ENCODE data around the gene CHST3. TPM values are rescaled to one million over a fixed set of nuclear protein-coding genes. Genes with fewer than 3 reads are reported as not detected.

CHST3 gene
- polyA plus RNA-seq, 2 of the 4 experiments (the other 2 are of a cell fraction), result 12.8 to 23.1 TPM

- Histone ChIP-seq H3K27ac (no peak overlapping the region), H3K4me1 (no peaks in the 10 kb centered on the region), H3K4me2 (no peak overlapping the region), H3K4me3 (no peak overlapping the region), H3K9me3 (no peaks in the 10 kb centered on the region)
- TF ChIP-seq FOSL2 (IDR thresholded peaks at IDR 0.05), result no peak
- no peak for TF ChIP-seq FOSL2 (CRISPR knock-in tag; IDR thresholded peaks at IDR 0.05)
- TF ChIP-seq CEBPB (IDR thresholded peaks at IDR 0.05), result peak; percentile 32 to 66; a peak in 3 of 4 replicates
- DNase-seq (ENCODE audit: low read depth in 1 of 2, low spot score in 1 of 2), result no peak
- no peak for ATAC-seq
- 87% methylated on average over 7 of the region's 10 CpGs for WGBS (ENCODE audit: missing lambda C conversion rate)
- CTCF ChIA-PET, result interaction anchor here (1.0 to 1.7 kb wide), 6 partner anchors 11 to 316 kb away, joined by 3 to 6 read pairs (median 4); no protein-coding TSS in a partner anchor
- FAIRE-seq, result no peak
- POLR2A ChIA-PET, result no interaction called here
Observed at GRCh38 chr10:72014785-72015480, 50.7 kb downstream of the CHST3 start.

GRCh38 chr10:72015841-72016240 lies 51.6 kb downstream of the CHST3 start:
- 90% methylated on average over 8 of the region's 8 CpGs for WGBS (ENCODE audit: missing lambda C conversion rate)
- no peak for FAIRE-seq
- POLR2A ChIA-PET, result no interaction called here

DNA sequence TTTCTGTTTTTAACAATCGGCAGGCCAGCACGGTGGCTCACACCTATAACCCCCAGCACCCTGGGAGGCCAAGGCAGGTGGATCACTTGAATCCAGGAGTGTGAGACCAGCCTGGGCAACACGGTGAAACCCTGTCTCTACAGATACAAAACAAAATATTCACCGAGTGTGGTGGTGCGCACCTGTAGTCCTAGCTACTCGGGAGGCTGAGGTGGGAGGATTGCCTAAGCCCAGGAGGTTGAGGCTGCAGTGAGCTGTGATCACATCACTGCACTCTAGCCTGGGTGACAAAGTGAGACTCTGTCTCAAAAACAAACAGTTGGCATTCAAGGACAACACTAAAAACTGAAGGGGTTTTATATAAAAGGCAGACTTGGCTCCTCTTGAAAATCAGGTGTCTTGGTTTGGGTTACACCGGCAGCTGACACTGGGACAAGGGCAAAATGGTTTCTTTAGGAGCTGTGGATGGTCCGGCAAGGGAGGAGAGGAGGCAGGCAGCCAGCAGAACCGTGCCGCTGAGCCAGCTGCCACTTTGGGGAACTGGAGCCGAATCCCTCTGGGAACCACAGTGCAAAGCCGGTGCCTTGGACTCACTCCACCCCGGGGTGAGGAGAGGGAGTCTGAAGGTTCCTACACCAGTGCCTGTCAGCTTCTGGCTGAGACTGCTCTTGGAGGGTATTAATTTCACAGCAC lies 52.6 kb downstream of the CHST3 start:
- DNase-seq (ENCODE audit: low read depth in 1 of 2, low spot score in 1 of 2), result no peak
- ChIA-PET POLR2A (no interaction called here), CTCF (interaction anchor here (0.9 to 1.4 kb wide), 2 partner anchors 10 to 61 kb away, joined by 3 to 4 read pairs; no protein-coding TSS in a partner anchor)
- TF ChIP-seq MAX (IDR thresholded peaks at IDR 0.05) (no peak), ESRRA (IDR thresholded peaks at IDR 0.05; ENCODE audit: borderline replicate concordance, low read length) (no peak), POLR2AphosphoS2 (conservative IDR thresholded peaks at IDR 0.05; ENCODE audit: low read length) (no peak)
- Histone ChIP-seq H3K4me2 (no peak overlapping the region), H3K4me1 (no peaks in the 10 kb centered on the region), H3K4me3 (no peak overlapping the region), H3K27ac (no peak overlapping the region), H3K9me3 (no peaks in the 10 kb centered on the region)
- WGBS (ENCODE audit: missing lambda C conversion rate), result 85% methylated on average over 11 of the region's 13 CpGs
- ATAC-seq, result peak; percentile 15 to 21; a peak in 1 of 6 replicates
- no peak for FAIRE-seq

More at GRCh38 chr10:72015841-72016240, 51.6 kb downstream of the CHST3 start:
- CTCF ChIA-PET, result interaction anchor here (0.6 to 1.0 kb wide), 2 partner anchors 33 to 49 kb away, joined by 3 to 5 read pairs; no protein-coding TSS in a partner anchor
- Histone ChIP-seq H3K4me3 (no peak overlapping the region), H3K27ac (no peak overlapping the region), H3K4me1 (no peaks in the 10 kb centered on the region), H3K4me2 (no peak overlapping the region), H3K9me3 (no peaks in the 10 kb centered on the region)
- no peak for TF ChIP-seq TFCP2L1 (CRISPR knock-in tag; IDR thresholded peaks at IDR 0.05)
- no peak for TF ChIP-seq HDAC2 (IDR thresholded peaks at IDR 0.05)
- TF ChIP-seq RARB (CRISPR knock-in tag; IDR thresholded peaks at IDR 0.05), result no peak
- no peak for TF ChIP-seq CBX2 (IDR thresholded peaks at IDR 0.05; ENCODE audit: borderline replicate concordance, low read depth)
- TF ChIP-seq GATA3 (IDR thresholded peaks at IDR 0.05; ENCODE audit: borderline replicate concordance), result no peak
- no peak for TF ChIP-seq EHF (CRISPR knock-in tag; IDR thresholded peaks at IDR 0.05)
- TF ChIP-seq SMC3 (IDR thresholded peaks at IDR 0.05), result no peak
- TF ChIP-seq FOSB (CRISPR knock-in tag; IDR thresholded peaks at IDR 0.05), result no peak
- TF ChIP-seq MAFK (IDR thresholded peaks at IDR 0.05; ENCODE audit: partially characterized antibody), result no peak
- TF ChIP-seq, protein P1, sequence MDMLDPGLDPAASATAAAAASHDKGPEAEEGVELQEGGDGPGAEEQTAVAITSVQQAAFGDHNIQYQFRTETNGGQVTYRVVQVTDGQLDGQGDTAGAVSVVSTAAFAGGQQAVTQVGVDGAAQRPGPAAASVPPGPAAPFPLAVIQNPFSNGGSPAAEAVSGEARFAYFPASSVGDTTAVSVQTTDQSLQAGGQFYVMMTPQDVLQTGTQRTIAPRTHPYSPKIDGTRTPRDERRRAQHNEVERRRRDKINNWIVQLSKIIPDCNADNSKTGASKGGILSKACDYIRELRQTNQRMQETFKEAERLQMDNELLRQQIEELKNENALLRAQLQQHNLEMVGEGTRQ (IDR thresholded peaks at IDR 0.05), result no peak
- TF ChIP-seq PHF8 (IDR thresholded peaks at IDR 0.05; ENCODE audit: borderline replicate concordance, low read depth), result no peak
- TF ChIP-seq CBX8 (IDR thresholded peaks at IDR 0.05), result no peak
- no peak for TF ChIP-seq TP53 (CRISPR knock-in tag; IDR thresholded peaks at IDR 0.05)
- no peak for TF ChIP-seq KDM1A (IDR thresholded peaks at IDR 0.05; ENCODE audit: low read depth)
- TF ChIP-seq ZSCAN20 (CRISPR knock-in tag; IDR thresholded peaks at IDR 0.05), result no peak
- ATAC-seq (no peak), DNase-seq (ENCODE audit: low read depth in 1 of 2, low spot score in 1 of 2) (no peak)

Data from A549 (cell line).